Kidney (tissue), 14 donors: ENCODE results near the gene MEIS2. TPM values are rescaled to one million over a fixed set of nuclear protein-coding genes. Genes with fewer than 3 reads are reported as not detected.

Source experiments
- DNase-seq, 5 donors: peaks; one replicate each; pipeline ENCODE4 v3.0.0-alpha.2; 2013 to 2020
- FAIRE-seq: peaks from 2 replicates; lab custom pipeline; 2012; peaks lifted over from hg19 to GRCh38; lab: Jason Lieb, UNC
- H3K27ac ChIP-seq, 2 donors: one replicate each; pipeline ENCODE4 v1.7.0; 2013; ENCODE audit warnings: low read depth in 2 of 2, low read length in 2 of 2, inconsistent platforms in 1 of 2
- H3K27me3 ChIP-seq: one replicate; pipeline ENCODE4 v1.7.1; 2013; ENCODE audit warnings: low read length, inconsistent platforms; ENCODE audit not compliant: control insufficient read depth, insufficient read depth
- H3K36me3 ChIP-seq, 3 donors: one replicate each; pipeline versions ENCODE4 v1.7.0 to v1.7.1; 2013; ENCODE audit warnings: low read length in 3 of 3, control low read depth in 1 of 3, inconsistent platforms in 1 of 3; ENCODE audit not compliant: insufficient read depth in 3 of 3, control insufficient read depth in 2 of 3
- H3K4me1 ChIP-seq, 3 donors: one replicate each; pipeline versions ENCODE4 v1.7.0 to v1.7.1; 2013; ENCODE audit warnings: low read length in 3 of 3, inconsistent platforms in 1 of 3, low read depth in 1 of 3; ENCODE audit not compliant: control insufficient read depth in 2 of 3, insufficient read depth in 2 of 3
- H3K4me3 ChIP-seq, 3 donors: one replicate each; pipeline versions ENCODE4 v1.7.0 to v1.8.1; 2013; ENCODE audit warnings: low read length in 3 of 3, control low read depth in 1 of 3, inconsistent platforms in 1 of 3
- H3K9ac ChIP-seq, 3 donors: one replicate each; pipeline versions ENCODE4 v1.7.0 to v1.7.1; 2013; ENCODE audit warnings: low read length in 3 of 3, control low read depth in 1 of 3, inconsistent platforms in 1 of 3
- H3K9me3 ChIP-seq, 3 donors: one replicate each; pipeline versions ENCODE4 v1.7.0 to v1.7.1; 2013; ENCODE audit warnings: low read length in 3 of 3, control low read depth in 1 of 3, inconsistent platforms in 1 of 3; ENCODE audit not compliant: control insufficient read depth in 2 of 3, insufficient read depth in 1 of 3
- intact Hi-C: fragments of 100-400 bp; cut with DNase I; formaldehyde crosslinking; loops from one replicate; pipeline ENCODE4 v1.11.1; 2022
- polyA plus RNA-seq: library from polyadenylated mRNA; stranded (reverse); fragments of 350-450 nt; fragmentation: Illumina TruSeq; extraction: RNeasy Lipid Tissue Mini Kit (QIAGEN cat#74804); gene quantifications from one replicate; pipeline ENCODE4 v1.2.3, GENCODE V29; 2014; ENCODE audit warnings: low read depth, low replicate concordance; ENCODE audit not compliant: insufficient read depth
- total RNA-seq: library from RNA; stranded (reverse); fragmentation: NEBNext Ultra II Directional; extraction: Animal tissue kit (Norgen Biotek cat#: 25700); gene quantifications from one replicate; pipeline ENCODE4 v1.2.1, GENCODE V29; 2021
- TF ChIP-seq, protein P1 (sequence below): IDR thresholded peaks from 3 replicates; pipeline ENCODE4 v1.5.1; 2012; ENCODE audit warnings: mild to moderate bottlenecking, moderate library complexity, borderline replicate concordance; ENCODE audit not compliant: insufficient read depth; ENCODE audit errors: extremely low read depth
- donor health status: control.
- donor health status: control.
- donor health status: control.
- donor health status: control.
- donor health status: control.
- donor health status: DM: yes; HTN: yes; CAD: no.
- donor health status: Normal renal cell carcinoma (clear cell type).

The MEIS2 gene
- total and polyA plus RNA-seq, 2 donors from 2014 or later: 14.7 to 50.9 TPM

DNA sequence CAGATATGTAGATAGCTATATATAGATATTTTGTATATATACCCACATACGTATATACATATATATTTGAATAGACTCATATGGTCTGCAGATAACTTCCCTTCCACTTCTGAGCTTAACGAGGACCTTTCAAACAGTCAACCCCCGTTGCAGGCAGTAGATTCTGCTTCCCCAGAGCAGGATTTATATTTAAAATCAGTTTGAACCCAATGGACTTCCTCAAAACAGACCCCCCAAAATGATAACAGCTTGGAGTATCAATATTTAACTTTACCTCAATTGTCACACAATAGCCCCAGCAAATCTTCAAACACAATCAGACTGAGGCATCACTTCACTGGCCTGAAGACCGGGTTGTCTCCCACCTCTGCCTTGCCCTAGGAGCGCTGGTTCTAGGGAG lies 218.3 kb downstream of the MEIS2 start:
- Histone ChIP-seq H3K36me3 (no peaks in the 10 kb centered on the region), H3K4me1 (peaks cover 0 to 11% (median 8%) of the 10 kb centered on the region in 3 donors), H3K27ac (no peak overlapping the region), H3K9ac (peak overlapping the region in 2 of 3 donors; percentile 23 to 26), H3K9me3 (no peaks in the 10 kb centered on the region), H3K27me3 (peaks cover 25% of the 10 kb centered on the region), H3K4me3 (peak overlapping the region in 1 of 3 donors; percentile 71)
- intact Hi-C loops: loop anchor here (10.0 kb wide), 1 partner anchor 223 kb away; the partner anchor contains the start of gene MEIS2
- DNase-seq (peak in 1 of 5 donors; percentile 47), FAIRE-seq (no peak)
- TF ChIP-seq, protein P1, sequence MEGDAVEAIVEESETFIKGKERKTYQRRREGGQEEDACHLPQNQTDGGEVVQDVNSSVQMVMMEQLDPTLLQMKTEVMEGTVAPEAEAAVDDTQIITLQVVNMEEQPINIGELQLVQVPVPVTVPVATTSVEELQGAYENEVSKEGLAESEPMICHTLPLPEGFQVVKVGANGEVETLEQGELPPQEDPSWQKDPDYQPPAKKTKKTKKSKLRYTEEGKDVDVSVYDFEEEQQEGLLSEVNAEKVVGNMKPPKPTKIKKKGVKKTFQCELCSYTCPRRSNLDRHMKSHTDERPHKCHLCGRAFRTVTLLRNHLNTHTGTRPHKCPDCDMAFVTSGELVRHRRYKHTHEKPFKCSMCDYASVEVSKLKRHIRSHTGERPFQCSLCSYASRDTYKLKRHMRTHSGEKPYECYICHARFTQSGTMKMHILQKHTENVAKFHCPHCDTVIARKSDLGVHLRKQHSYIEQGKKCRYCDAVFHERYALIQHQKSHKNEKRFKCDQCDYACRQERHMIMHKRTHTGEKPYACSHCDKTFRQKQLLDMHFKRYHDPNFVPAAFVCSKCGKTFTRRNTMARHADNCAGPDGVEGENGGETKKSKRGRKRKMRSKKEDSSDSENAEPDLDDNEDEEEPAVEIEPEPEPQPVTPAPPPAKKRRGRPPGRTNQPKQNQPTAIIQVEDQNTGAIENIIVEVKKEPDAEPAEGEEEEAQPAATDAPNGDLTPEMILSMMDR: no peak

DNA sequence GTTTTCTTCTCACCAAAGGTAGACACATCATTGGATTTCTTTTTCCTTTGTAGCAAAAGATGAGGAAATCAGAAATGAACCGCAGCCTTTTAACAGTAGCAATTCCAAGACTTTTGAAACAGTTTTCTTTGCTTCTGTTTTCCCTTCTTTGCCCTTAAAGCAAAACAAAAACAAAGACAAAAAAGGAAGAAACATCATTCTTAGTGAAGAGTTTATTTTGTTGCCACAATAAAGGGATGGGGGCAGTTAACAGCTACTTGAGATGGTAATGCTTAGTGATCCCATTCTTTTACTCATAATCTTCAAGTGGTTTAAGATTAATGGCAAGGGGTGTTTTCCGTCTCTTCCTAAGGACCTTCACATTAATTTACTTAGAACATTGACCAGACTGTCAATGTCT lies 218.8 kb downstream of the MEIS2 start:
- Histone ChIP-seq H3K9ac (peak overlapping the region in 1 of 3 donors; percentile 26), H3K27ac (no peak overlapping the region), H3K9me3 (no peaks in the 10 kb centered on the region), H3K4me3 (no peak overlapping the region), H3K36me3 (no peaks in the 10 kb centered on the region), H3K27me3 (peaks cover 25% of the 10 kb centered on the region), H3K4me1 (peaks cover 0 to 11% (median 8%) of the 10 kb centered on the region in 3 donors)
- TF ChIP-seq, protein P1: no peak
- intact Hi-C loops: loop anchor here (10.0 kb wide), 1 partner anchor 223 kb away; the partner anchor contains the start of gene MEIS2
- DNase-seq (peak in 2 of 5 donors; percentile 62 to 65), FAIRE-seq (no peak)

DNA sequence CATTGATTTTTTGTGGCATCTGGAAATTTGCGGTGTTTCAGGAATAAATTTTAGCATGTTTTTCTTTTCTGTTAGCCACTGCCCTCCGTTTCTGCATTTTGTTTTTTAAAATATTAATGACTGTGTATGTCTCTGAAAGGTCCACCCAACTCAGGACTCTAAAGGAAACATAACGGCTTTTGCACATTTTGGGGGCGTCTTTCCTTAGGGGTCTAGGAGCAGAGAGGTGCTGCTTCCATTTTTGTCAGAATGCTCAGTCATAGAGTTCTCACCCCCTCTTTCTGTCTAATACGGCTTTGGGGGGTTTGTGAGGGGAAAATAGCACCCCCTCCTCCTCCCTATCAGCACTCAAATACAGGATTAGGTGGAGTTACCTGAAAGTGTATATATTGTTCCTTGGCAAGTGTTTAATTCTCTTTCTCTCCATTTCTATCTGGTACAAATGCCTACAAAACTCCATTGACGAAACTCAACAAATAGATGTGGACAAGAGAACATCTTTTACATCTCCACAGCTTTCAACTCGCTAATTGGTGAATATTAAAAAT lies 219.4 kb downstream of the MEIS2 start:
- H3K9ac ChIP-seq: peak overlapping the region in 1 of 3 donors; percentile 15
- no peaks in the 10 kb centered on the region for H3K9me3 ChIP-seq
- peaks cover 0 to 11% (median 8%) of the 10 kb centered on the region in 3 donors for H3K4me1 ChIP-seq
- FAIRE-seq (no peak), DNase-seq (no peak)
- H3K27ac ChIP-seq: no peak overlapping the region
- TF ChIP-seq, protein P1: no peak
- intact Hi-C loops: loop anchor here (10.0 kb wide), 1 partner anchor 224 kb away; the partner anchor contains the start of gene MEIS2
- peaks cover 23% of the 10 kb centered on the region for H3K27me3 ChIP-seq
- no peaks in the 10 kb centered on the region for H3K36me3 ChIP-seq
- H3K4me3 ChIP-seq: peak overlapping the region in 1 of 3 donors; percentile 22
